HuH-7 (cell line): ENCODE data around the gene CFAP58.

Experiments
- DNase-seq: peaks from one replicate; pipeline ENCODE4 v3.0.0; 2011; ENCODE audit warnings: low spot score

The CFAP58 gene

DNA sequence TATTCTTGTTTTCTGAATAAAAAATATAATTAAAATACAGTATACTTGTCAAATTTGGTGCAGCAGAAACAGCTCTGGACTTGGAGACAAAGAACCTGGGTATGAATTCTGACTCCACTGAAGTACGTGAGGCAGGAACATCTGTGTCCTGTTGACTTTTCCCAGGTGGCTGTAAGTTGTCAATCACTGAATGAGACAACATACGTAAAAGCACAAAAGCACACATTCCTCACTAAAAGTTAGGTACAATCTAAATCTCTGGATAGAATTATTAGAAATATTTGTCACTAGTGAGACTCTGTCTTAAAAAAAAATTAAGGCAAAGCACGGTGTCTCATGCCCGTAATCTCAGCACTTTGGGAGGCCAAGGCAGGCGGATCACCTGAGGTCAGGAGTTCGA, 18.1 kb downstream of the CFAP58 start:
- no peak for DNase-seq

DNA sequence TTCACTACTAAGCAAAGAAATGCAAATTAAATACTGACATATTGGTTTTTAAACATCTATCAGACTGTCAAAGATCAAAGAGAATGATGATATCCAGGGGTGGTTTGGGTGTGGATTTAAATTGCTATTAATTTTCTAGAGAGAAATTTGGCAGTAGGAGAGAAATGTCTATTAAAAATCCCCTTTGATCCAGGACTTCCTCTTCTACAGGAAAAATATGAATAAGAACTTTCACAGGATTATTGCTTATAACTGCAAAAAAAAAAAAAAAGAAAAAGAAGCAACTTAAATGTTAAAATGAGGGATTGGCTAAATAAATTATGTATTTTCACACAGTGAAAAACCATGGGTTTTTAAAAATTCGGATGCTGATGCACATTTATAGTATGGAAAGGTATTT, 21.0 kb downstream of the CFAP58 start:
- no peak for DNase-seq

DNA sequence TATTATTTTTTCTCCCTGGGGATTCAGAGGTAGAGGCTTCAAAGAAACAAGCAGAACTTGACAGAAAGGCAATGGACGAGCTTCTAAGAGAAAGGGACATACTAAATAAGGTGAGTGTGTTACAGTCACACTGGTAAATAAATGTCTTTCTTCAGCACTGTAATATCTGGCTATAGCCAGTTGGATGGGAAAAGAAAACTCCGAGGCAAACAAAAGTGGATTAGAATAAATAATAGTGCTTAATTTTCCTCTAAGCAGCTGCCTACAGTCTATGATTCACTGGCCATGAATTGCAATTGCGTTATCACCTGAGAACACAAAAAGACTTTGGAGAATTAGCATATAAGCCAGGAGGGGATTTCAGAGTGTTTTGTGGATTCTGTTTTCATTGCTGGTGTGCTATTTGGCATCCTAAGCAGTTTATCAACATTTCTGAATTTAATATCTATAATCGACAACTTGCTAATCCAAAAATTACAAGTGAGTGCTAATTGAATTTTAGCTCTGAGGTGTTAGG, 23.2 kb downstream of the CFAP58 start:
- DNase-seq: no peak

DNA sequence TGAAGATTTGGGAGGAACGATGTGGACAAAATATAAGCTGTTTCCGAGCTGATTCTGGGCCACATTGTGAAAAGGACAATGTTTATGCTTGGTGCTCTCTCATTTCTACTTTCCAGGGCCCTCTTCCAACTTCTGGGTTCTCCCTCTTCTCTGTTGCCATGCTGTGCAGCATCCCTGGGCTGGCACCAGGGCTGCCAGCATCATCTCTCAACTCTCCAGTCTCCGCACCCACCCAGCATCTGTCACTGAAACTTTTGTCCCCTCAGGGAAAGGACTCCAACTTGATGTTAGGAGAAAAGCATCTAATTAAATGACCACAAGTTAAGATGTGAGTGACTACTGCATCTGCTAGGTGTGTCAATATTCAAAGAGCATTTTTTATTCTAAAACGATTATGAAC, 26.7 kb downstream of the CFAP58 start:
- no peak for DNase-seq

- no peak for DNase-seq
Observed at GRCh38 chr10:104387130-104387888, 33.7 kb downstream of the CFAP58 start.

DNA sequence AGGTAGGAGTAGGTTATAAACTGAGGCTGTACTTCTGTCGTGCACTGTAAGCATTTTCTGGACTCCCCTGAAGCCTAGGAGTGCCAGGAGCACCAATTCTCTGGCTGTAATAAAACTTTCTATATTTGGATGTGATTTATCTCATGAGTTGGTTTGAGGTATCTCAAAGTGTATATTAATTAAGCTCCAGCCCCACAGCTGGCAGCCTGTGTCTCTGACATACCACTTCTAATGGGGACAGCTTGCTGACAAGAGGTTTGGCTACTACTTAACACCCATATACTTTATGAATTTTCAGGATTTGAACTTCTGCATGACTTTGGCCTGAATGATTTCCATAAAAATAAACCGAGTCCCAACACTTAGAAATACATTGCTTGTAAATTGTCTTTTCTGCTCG, 35.2 kb downstream of the CFAP58 start:
- no peak for DNase-seq

GRCh38 chr10:104391150-104391968, 37.7 kb downstream of the CFAP58 start:
- DNase-seq: no peak

GRCh38 chr10:104391969-104392296, 38.3 kb downstream of the CFAP58 start:
- DNase-seq: no peak

DNA sequence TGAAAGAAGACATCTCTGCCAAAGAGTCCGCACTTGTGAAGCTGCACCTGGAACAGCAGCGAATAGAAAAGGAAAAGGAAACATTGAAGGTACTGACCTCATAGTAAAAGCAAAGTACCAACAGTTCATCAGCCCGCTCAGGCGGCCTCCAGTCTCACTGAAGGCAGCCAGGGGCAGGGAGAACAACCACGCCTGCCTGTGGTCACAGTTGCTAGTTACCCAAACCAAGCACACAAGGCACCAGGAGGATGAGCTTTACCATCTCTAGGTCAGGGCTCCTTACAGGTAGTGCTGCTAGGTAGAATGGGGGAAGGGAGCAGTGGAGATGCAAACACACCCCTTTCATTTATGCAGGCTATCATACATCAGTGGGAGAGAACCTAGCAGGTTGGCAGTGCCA, 39.8 kb downstream of the CFAP58 start:
- DNase-seq: no peak

GRCh38 chr10:104396581-104396980, 42.9 kb downstream of the CFAP58 start:
- DNase-seq: no peak

DNA sequence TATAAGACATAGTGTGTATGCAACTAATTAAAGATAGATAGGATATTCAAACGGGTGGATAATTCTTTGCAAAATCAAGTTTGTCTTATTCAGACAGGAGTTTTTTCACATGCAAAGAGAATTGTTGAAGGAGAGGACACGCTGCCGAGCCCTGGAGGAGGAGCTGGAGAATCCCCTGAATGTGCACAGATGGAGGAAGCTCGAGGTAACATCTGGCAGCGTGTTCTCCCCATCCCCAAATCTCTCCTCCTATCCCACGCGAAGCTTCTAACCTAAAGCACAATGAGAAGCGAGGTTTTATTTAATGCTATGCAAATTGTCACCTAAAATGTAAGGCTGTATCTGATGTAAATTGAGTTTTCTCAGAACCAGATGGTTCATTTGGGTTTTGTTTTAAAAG, 50.0 kb downstream of the CFAP58 start:
- DNase-seq: no peak

DNA sequence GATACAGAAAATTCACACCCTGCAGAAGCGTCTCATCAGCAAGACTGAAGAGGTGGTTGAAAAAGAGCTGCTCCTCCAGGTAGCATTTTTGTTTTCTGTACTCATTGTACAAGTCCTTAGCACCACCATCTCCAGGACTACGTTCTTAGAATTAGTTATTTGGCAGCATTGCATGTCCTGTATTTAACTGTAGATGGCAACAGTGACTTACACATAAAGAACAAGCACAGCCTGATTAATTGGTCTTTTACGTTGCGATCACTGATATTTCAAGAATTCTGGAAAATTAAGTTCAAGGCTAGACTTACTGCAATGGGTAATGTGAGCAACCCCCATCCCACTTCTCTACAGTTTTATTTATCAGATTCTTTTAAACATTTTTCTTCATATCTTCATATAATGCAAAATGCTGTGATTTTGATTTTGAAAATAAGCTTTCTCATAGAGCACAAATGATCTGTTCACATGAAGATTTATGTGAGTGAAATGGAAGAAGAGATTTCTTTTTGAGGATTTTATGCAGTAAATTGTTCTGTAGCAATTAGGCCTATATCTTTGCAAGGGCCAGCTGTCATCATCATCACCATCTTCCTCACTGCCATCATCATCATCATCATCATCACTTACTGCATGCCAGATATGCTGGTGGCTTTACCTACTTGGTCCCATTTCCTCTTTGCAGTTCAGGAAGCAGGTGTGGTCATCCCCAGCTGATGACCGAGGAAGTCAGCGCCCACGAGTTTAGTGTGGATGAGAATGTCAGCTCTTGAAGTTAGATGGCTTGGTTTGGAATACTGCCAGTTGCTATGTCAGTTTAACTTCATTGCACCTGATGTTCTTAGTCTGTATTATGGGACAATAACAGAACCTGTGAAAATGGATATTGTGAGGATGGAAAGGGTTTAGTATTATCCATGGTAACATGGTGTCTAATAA, 53.4 kb downstream of the CFAP58 start:
- DNase-seq: no peak

- DNase-seq: no peak
Observed at GRCh38 chr10:104413528-104413927, 59.9 kb downstream of the CFAP58 start.

DNA sequence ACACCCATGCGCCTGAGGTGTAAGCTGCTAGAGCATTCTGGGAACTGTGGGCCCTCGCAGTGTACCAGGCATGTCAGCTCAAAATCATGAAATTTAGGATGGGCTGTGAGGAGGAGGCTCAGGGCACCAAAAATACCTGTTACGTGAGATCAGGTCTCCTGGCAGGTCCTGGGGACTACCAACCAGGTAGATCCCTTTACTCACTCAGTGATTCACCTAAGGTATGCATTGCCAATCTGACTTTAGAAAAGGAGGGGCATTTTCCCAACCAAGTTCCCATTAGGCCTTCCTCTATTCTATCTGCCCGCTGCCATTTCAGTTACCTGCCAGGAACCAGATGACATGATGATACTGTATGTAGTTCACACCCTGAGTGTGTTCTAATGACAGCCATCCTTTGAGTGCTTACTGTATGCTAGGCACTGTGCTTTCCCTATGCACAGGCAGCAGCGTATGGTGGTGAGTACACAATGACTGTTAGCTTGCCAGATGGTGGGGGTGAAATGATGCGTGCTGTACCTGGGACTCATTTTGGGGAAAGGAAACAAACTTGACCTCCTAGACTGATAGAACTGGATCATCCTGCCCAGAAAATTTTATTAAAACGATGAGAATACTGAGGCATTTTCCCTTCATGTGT, 62.0 kb downstream of the CFAP58 start:
- no peak for DNase-seq

DNA sequence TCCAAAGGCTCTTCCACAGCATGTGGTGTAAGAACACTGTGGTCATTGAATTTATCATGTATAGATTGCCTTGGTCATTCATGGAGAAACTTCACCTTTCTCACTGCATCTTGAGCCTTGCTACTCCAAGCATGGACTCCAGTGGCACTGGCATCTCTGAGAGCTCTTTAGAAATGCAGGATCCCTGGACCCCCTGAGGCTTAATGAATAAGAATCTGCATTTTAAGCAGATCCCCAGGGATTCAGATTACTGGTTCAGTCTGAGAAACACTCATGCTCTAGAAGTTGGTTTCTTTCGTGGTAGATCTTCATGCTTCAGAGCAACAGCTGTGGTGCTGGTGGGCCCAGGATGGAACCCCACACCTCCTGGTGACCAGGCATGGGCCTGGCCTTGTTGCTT, 63.2 kb downstream of the CFAP58 start:
- DNase-seq: no peak

DNA sequence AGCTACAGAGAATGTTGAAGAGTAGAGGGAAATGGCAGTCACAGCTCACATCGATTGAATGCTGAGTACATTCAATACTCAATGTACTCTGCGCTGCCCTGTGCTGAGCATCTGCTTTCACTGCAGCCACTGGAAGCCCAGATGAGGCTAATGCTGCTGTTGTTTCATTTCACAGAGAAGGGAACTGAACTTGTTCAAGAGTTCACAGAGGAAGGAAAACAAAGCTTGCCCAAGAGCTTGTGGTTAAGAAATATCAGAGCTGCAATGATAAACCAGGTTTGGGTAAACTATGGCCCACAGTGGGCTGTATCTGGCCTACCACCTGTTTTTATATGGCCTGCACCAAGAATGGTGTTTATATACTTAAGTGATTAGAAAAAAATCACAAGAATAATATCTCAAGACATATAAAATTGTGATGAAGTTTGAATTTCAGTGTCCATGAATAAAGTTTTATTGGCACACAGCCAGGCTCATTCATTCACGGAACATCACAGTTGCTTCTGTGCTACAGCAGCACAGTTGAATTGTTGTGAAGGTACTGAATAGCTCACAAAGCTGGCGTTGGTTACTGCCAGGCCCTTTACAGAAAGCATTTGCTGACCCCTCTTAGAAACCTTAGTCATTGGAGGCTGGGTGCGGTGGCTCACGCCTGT, 64.1 kb downstream of the CFAP58 start:
- DNase-seq: no peak

DNA sequence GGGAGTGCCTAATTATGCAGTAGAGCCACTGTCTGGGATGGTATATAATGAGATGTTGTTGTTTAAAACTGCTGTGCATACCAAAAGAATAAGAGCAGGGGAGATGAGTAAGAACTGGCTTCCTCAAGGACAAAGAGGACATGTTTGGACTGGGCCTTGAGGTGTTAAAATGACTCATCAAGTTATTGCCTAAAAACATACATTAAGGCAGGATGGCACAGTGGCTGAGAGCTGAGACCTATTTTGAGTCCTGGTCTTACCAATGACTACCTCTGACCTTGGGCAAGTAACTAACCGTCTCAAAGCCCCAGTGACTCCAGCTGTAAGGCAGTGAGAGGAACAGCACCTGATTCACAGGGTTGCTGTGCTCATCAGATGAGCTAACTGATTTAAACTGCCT, 71.1 kb downstream of the CFAP58 start:
- DNase-seq: no peak

DNA sequence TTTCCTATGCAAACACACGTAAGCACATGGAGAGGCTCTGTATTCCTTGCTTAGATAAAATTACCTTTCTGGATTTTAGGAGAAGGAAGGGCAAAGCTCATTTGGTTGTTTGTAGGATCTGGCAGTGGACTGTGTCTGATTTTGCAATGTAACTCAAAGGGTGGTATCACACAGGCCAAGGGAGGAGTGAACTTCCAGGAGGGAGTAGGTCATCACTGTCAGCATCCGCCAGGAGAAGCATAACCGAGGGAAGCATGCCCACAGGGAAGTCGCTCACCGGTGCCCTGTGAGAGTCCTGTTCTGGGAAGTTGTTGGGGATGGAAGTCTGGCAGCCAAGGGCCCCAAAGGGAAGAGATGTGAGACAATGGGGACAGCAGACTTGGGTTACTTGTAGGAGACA, 74.4 kb downstream of the CFAP58 start:
- no peak for DNase-seq

DNA sequence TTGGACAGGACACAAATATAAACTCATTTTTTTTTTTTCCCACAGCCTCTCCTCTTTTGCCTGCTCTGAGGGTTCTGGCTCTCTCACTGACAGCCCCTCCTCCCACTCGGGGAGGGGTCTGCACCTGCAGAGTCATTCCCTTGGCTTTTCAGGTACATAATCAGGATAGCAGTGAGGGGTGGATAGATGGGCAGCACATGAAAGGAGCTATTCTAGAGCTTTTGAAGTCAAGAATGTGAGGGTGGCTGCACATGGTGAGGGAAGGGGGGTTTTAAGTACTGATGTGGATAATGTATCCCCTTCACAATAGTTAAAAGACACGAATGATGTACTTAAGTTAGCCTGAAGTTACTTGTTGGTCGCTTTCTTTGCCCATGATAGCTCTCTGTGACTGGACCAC, 76.2 kb downstream of the CFAP58 start:
- DNase-seq: no peak

DNA sequence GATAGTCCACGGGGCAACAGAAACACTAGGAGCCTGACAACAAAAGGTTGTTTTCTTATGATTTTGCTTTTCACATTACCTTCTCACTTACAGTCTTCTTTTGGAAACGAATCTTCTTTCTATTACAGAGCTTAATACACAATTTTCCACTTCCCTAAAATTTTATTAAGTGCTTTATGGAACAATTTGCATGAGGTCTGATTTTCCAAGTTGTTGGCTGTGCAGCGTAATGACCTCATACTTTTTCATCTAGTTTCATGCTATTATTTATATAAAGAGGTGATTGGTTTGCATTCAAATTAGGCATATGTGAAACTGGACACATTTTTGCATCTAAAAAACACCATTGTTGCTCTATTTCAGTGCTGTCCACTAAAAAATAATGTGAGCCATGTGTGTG, 76.7 kb downstream of the CFAP58 start:
- DNase-seq: no peak

- DNase-seq: no peak
Observed at GRCh38 chr10:104433669-104434068, 80.0 kb downstream of the CFAP58 start.
